Measurements from ENCODE around the gene RB1. TPM values are rescaled to one million over a fixed set of nuclear protein-coding genes. Genes with fewer than 3 reads are reported as not detected.

The RB1 gene
- total RNA-seq, 1 donor from 2014 or later: 35.4 TPM

DNA sequence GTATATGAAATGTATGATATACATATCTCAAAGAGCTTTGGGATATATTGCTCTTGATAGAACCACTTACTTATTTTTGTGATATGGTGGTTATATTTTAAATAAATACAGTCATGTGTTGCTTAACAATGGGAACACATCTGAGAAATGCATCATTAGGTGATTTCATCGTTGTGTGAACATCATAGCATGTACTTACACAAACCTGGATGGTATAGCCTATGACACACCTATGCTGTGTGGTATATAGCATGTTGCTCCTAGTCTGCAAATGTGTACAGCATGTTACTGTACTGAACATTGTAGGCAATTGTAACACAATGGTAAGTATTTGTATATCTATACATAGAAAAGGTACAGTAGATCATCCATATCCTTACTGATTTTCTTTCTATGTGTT lies 7.7 kb downstream of the RB1 start:
- no peak for DNase-seq (ENCODE audit: low read depth)
- TF ChIP-seq, protein P1, sequence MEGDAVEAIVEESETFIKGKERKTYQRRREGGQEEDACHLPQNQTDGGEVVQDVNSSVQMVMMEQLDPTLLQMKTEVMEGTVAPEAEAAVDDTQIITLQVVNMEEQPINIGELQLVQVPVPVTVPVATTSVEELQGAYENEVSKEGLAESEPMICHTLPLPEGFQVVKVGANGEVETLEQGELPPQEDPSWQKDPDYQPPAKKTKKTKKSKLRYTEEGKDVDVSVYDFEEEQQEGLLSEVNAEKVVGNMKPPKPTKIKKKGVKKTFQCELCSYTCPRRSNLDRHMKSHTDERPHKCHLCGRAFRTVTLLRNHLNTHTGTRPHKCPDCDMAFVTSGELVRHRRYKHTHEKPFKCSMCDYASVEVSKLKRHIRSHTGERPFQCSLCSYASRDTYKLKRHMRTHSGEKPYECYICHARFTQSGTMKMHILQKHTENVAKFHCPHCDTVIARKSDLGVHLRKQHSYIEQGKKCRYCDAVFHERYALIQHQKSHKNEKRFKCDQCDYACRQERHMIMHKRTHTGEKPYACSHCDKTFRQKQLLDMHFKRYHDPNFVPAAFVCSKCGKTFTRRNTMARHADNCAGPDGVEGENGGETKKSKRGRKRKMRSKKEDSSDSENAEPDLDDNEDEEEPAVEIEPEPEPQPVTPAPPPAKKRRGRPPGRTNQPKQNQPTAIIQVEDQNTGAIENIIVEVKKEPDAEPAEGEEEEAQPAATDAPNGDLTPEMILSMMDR (conservative IDR thresholded peaks at IDR 0.05; ENCODE audit: low read depth, low read length): no peak
- H3K4me3 ChIP-seq (ENCODE audit: low read depth, low read length): no peak overlapping the region

DNA sequence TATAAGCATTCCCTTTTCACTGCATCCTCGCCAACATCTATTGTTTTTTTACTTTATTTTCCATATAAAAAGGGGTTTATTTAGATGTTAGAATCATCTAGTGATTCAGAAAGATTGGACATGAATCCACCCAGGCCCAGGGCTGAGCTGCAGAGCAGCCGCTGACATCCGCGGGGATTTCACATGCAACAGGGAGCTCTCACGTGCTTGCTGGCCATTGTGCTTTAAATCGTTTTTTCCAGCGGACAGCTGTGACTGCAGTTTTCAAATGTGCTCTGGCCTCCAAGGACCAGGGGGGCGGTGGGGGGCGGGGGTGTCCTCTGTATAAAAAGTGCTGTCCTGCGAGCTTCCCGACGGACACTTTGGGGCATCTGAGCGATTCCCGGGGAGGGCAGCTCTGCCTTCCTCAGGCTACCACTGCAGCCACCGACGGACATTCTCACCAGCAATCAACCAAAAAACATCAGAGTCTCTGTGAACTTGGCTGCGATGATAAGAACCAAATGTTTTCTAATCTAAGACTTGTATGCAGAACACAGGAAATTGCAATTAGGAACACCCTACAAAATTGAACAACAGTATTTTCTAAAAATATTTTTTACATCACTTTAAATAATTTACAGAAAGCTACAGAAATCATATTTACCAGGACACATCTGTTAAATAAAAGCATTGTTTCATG lies 12.6 kb downstream of the RB1 start:
- no peak overlapping the region for H3K4me3 ChIP-seq (ENCODE audit: low read depth, low read length)
- TF ChIP-seq, protein P1 (conservative IDR thresholded peaks at IDR 0.05; ENCODE audit: low read depth, low read length): no peak
- DNase-seq (ENCODE audit: low read depth): no peak

- H3K4me3 ChIP-seq (ENCODE audit: low read depth, low read length): no peak overlapping the region
- TF ChIP-seq, protein P1 (conservative IDR thresholded peaks at IDR 0.05; ENCODE audit: low read depth, low read length): no peak
- DNase-seq (ENCODE audit: low read depth): no peak
Measured at GRCh38 chr13:48316826-48317510, 13.4 kb downstream of the RB1 start.

- TF ChIP-seq, protein P1 (conservative IDR thresholded peaks at IDR 0.05; ENCODE audit: low read depth, low read length): no peak
- H3K4me3 ChIP-seq (ENCODE audit: low read depth, low read length): no peak overlapping the region
- DNase-seq (ENCODE audit: low read depth): no peak
Measured at GRCh38 chr13:48317511-48318376, 14.2 kb downstream of the RB1 start.

DNA sequence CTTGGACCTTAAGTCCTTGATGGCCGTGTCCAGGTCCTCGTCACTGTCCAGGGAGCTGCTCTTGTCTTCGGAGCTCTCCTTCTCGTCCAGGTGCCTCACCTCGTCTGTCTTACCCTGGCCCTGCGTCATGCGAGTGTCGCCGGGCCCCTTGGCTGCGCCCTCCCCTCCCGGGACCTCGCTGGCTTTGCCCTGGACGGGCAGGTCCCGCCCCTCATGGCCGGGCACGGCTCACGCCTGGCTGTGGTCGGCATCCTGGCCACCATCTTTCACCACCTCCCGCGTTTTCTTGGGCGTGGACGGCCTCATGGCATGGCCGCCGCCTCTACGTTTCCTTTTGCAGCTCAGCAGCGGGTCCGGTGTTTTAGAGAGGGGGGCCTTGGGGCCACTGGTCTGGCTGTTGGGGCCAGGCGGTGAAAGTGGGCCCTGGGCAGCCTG lies 14.8 kb downstream of the RB1 start:
- H3K4me3 ChIP-seq (ENCODE audit: low read depth, low read length): no peak overlapping the region
- DNase-seq (ENCODE audit: low read depth): no peak
- TF ChIP-seq, protein P1 (conservative IDR thresholded peaks at IDR 0.05; ENCODE audit: low read depth, low read length): no peak

DNA sequence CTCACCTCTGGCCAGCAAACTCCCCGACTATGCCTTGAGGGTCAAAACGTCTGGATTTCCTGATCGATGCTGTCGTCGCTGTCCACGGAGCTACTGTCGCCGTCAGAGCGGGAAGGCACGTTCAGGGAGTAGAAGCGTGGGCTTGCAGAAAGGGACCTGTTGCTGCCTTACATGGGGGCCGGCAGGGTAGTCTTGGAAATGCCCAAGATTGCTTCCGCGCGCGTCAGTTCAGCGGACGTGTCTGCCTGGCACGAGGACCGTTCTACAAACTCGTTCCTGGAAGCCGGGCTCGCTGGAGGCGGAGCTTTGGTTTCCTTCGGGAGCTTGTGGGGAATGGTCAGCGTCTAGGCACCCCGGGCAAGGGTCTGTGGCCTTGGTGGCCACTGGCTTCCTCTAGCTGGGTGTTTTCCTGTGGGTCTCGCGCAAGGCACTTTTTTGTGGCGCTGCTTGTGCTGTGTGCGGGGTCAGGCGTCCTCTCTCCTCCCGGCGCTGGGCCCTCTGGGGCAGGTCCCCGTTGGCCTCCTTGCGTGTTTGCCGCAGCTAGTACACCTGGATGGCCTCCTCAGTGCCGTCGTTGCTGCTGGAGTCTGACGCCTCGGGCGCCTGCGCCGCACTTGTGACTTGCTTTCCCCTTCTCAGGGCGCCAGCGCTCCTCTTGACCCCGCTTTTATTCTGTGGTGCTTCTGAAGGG lies 15.4 kb downstream of the RB1 start:
- no peak for DNase-seq (ENCODE audit: low read depth)
- no peak overlapping the region for H3K4me3 ChIP-seq (ENCODE audit: low read depth, low read length)
- TF ChIP-seq, protein P1 (conservative IDR thresholded peaks at IDR 0.05; ENCODE audit: low read depth, low read length): no peak

All from epithelial cell of proximal tubule (primary cell).